ENCODE measurements around the gene MRPL23.

MRPL23 gene

DNA sequence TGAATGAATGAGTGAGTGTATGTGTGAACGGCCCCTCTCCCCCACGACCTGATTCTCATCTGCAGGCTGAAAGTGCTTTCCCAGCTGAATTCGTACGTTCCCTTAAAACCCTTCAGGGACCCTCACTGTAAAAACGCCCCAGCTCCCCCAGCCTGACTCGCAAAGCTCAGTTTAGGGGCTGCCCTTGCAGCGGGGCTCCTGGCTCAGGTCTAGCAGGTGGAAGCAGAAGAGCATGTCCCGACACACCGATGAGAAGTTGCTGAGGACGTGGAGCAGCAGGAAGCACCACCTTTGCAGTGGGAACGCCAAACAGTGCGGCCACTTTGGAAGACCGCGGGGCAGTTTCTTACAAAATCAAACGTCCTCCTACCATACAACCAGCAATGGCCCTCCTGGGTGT is 3.6 kb upstream of the MRPL23 start:
- no peak overlapping the region for H3K4me2 ChIP-seq (ENCODE audit: low read depth, low read length, poor library complexity, severe bottlenecking)
- H3F3A ChIP-seq (ENCODE audit: insufficient read depth), result no peaks in the 10 kb centered on the region
- TF ChIP-seq, protein P1, sequence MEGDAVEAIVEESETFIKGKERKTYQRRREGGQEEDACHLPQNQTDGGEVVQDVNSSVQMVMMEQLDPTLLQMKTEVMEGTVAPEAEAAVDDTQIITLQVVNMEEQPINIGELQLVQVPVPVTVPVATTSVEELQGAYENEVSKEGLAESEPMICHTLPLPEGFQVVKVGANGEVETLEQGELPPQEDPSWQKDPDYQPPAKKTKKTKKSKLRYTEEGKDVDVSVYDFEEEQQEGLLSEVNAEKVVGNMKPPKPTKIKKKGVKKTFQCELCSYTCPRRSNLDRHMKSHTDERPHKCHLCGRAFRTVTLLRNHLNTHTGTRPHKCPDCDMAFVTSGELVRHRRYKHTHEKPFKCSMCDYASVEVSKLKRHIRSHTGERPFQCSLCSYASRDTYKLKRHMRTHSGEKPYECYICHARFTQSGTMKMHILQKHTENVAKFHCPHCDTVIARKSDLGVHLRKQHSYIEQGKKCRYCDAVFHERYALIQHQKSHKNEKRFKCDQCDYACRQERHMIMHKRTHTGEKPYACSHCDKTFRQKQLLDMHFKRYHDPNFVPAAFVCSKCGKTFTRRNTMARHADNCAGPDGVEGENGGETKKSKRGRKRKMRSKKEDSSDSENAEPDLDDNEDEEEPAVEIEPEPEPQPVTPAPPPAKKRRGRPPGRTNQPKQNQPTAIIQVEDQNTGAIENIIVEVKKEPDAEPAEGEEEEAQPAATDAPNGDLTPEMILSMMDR (IDR thresholded peaks at IDR 0.05; ENCODE audit: insufficient read depth, low read length, poor library complexity, severe bottlenecking), result no peak
- TF ChIP-seq EZH2phosphoT487 (conservative IDR thresholded peaks at IDR 0.05; ENCODE audit: low read length), result no peak
- H2AFZ ChIP-seq (ENCODE audit: low read depth, low read length, severe bottlenecking), result no peak overlapping the region
- no peaks in the 10 kb centered on the region for H3K79me2 ChIP-seq (ENCODE audit: insufficient read depth, low read length)
- no peaks in the 10 kb centered on the region for H3K27me3 ChIP-seq (ENCODE audit: low read length)
- H3K36me3 ChIP-seq (ENCODE audit: low read length), result no peaks in the 10 kb centered on the region
- no peaks in the 10 kb centered on the region for H3K9me2 ChIP-seq (replicated peaks; ENCODE audit: insufficient read depth, low read length)
- H3K27ac ChIP-seq (ENCODE audit: low read depth, low read length), result no peak overlapping the region
- H3K9ac ChIP-seq (ENCODE audit: low read length), result no peak overlapping the region
- no peaks in the 10 kb centered on the region for H4K20me1 ChIP-seq (ENCODE audit: low read depth, low read length)
- no peak overlapping the region for H3K4me3 ChIP-seq (ENCODE audit: insufficient read depth, low read length, poor library complexity, severe bottlenecking)
- H3K9me3 ChIP-seq (ENCODE audit: insufficient read depth, low read length), result no peaks in the 10 kb centered on the region

DNA sequence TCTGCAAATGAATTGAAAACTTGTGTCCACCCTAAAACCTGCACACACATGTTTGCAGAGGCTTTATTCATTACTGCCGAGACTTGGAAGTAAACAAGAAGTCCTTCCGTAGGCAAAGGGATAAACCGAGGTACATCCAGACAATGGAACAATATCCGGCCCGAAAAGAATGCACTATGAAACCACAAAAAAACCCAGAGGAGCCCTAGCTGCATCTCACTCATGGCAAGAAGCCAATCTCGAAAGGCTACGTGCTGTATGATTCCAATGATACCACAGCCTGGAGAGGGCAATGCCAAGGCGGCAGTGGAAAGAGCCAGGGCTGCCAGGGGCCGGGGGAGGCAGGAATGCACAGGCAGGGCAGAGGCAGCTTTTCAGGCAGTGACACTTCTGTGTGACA is 3.2 kb upstream of the MRPL23 start:
- Histone ChIP-seq H3K4me3 (ENCODE audit: insufficient read depth, low read length, poor library complexity, severe bottlenecking) (no peak overlapping the region), H3K27ac (ENCODE audit: low read depth, low read length) (no peak overlapping the region), H4K20me1 (ENCODE audit: low read depth, low read length) (no peaks in the 10 kb centered on the region), H3K36me3 (ENCODE audit: low read length) (no peaks in the 10 kb centered on the region), H3K4me2 (ENCODE audit: low read depth, low read length, poor library complexity, severe bottlenecking) (no peak overlapping the region), H2AFZ (ENCODE audit: low read depth, low read length, severe bottlenecking) (no peak overlapping the region), H3K9ac (ENCODE audit: low read length) (no peak overlapping the region), H3F3A (ENCODE audit: insufficient read depth) (no peaks in the 10 kb centered on the region), H3K79me2 (ENCODE audit: insufficient read depth, low read length) (no peaks in the 10 kb centered on the region), H3K9me2 (replicated peaks; ENCODE audit: insufficient read depth, low read length) (no peaks in the 10 kb centered on the region), H3K9me3 (ENCODE audit: insufficient read depth, low read length) (no peaks in the 10 kb centered on the region), H3K27me3 (ENCODE audit: low read length) (no peaks in the 10 kb centered on the region)
- TF ChIP-seq, protein P1 (IDR thresholded peaks at IDR 0.05; ENCODE audit: insufficient read depth, low read length, poor library complexity, severe bottlenecking), result no peak
- no peak for TF ChIP-seq EZH2phosphoT487 (conservative IDR thresholded peaks at IDR 0.05; ENCODE audit: low read length)

DNA sequence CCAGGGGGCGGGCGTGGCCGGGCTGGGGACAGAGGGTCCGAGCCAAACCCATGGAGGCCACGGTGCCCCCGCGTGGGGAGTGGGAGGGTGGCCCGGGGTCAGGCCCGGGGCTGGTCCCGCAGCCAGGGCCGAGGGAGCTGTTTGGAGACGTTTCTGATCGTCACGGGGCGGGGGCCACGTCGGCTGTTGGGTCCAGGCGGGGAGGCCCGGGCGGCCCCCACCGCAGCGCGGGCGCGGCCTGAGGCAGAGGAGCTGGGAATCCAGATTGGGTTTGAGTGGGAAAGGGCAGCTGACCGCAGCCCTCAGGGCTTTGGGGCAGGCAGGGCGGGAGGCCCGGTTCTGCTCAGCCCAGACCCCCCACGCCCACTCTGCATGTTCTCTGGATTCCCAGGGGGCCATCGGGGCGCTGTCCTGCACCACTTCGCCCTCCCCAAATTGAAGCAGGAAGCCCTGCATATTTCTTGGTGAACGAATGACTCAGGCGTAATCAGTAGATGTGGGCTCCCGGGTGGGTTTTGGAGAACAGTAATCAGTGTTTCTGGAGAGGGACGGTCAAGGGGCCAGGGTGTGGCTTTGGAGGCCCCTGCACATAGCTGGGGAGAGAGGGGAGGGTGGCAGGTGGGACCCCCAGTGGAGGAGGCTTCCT is 583 bp downstream of the MRPL23 start:
- no peaks in the 10 kb centered on the region for H3K79me2 ChIP-seq (ENCODE audit: insufficient read depth, low read length)
- no peaks in the 10 kb centered on the region for H3K36me3 ChIP-seq (ENCODE audit: low read length)
- H3F3A ChIP-seq (ENCODE audit: insufficient read depth), result no peaks in the 10 kb centered on the region
- H4K20me1 ChIP-seq (ENCODE audit: low read depth, low read length), result no peaks in the 10 kb centered on the region
- no peak for TF ChIP-seq EZH2phosphoT487 (conservative IDR thresholded peaks at IDR 0.05; ENCODE audit: low read length)
- TF ChIP-seq, protein P1 (IDR thresholded peaks at IDR 0.05; ENCODE audit: insufficient read depth, low read length, poor library complexity, severe bottlenecking), result no peak
- H3K9me2 ChIP-seq (replicated peaks; ENCODE audit: insufficient read depth, low read length), result no peaks in the 10 kb centered on the region
- H3K27me3 ChIP-seq (ENCODE audit: low read length), result no peaks in the 10 kb centered on the region
- H3K9ac ChIP-seq (ENCODE audit: low read length), result no peak overlapping the region
- no peak overlapping the region for H2AFZ ChIP-seq (ENCODE audit: low read depth, low read length, severe bottlenecking)
- H3K4me2 ChIP-seq (ENCODE audit: low read depth, low read length, poor library complexity, severe bottlenecking), result no peak overlapping the region
- H3K9me3 ChIP-seq (ENCODE audit: insufficient read depth, low read length), result no peaks in the 10 kb centered on the region
- H3K27ac ChIP-seq (ENCODE audit: low read depth, low read length), result no peak overlapping the region
- H3K4me3 ChIP-seq (ENCODE audit: insufficient read depth, low read length, poor library complexity, severe bottlenecking), result no peak overlapping the region

Data from SU-DHL-6 (cell line).